ENCODE results near the gene OPALIN.

Gene OPALIN

DNA sequence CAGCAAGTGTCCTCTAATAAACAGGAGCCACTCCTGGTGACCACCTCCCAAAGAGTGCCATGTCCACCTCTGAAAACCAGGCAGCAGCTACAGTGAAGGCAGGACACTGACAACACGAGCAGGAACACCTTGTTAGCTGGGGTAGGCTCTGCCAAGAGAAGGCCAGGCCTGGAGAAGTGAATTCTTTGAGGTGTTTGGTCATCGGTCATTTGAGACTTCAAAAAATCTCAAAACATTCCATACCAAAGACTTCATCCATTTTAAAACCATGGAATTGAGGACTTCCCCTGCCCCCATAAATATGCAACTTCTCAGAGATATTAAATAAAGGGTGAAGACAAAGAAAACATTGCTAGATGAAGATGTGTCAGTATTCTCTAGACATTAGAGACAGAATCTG lies 28.4 kb upstream of the OPALIN start:
- Histone ChIP-seq H3K27me3 (ENCODE audit: insufficient read depth, low read length) (peaks cover 15% of the 10 kb centered on the region), H3K9me3 (ENCODE audit: low read length) (no peaks in the 10 kb centered on the region), H3K36me3 (ENCODE audit: insufficient read depth, low read length) (no peaks in the 10 kb centered on the region), H3K4me1 (ENCODE audit: insufficient read depth, low read length) (no peaks in the 10 kb centered on the region), H3K4me3 (ENCODE audit: low read length) (no peak overlapping the region), H2AFZ (ENCODE audit: low read depth, low read length) (no peak overlapping the region)

DNA sequence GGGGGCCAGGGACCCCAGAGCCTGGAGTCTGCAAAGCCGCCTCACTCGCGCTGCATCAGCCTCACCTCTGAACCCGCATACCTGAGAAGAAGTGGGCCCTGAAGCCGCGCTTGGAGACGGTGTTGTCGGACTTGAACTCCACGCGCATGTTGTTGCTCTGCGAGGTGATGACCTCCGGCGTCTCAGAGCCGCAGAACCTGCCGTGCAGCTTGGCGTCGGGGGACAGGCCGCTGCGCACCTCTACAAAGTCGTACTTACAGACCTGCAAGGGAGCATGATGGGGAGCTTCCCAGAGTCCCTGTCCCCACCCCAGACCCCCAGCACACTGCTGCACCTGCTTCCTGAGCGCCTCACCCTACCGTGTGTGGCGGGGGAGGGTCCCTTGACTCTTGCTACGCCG lies 25.7 kb upstream of the OPALIN start:
- Histone ChIP-seq H3K27me3 (ENCODE audit: insufficient read depth, low read length) (peaks cover 10% of the 10 kb centered on the region), H3K9me3 (ENCODE audit: low read length) (no peaks in the 10 kb centered on the region), H3K4me1 (ENCODE audit: insufficient read depth, low read length) (no peaks in the 10 kb centered on the region), H2AFZ (ENCODE audit: low read depth, low read length) (no peak overlapping the region), H3K4me3 (ENCODE audit: low read length) (no peak overlapping the region), H3K36me3 (ENCODE audit: insufficient read depth, low read length) (no peaks in the 10 kb centered on the region)

DNA sequence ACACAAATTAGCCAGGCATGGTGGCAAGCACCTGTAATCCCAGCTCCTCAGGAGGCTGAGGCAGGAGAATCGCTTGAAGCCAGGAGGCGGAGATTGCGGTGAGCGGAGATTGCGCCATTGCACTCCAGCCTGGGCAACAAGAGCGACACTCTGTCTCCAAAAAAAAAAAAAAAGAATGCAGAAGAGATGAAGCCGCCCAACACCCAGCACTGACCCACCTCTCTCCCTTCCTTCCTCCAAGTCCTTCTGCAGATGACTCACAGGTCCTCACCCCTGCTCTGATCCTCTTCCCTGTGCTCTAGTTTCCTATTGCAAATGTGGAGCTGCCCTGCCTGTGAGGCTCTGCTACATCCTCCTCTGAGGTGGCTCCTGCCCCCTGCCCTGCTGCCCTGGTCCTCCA lies 22.0 kb upstream of the OPALIN start:
- Histone ChIP-seq H3K27me3 (ENCODE audit: insufficient read depth, low read length) (no peaks in the 10 kb centered on the region), H2AFZ (ENCODE audit: low read depth, low read length) (no peak overlapping the region), H3K9me3 (ENCODE audit: low read length) (no peaks in the 10 kb centered on the region), H3K4me1 (ENCODE audit: insufficient read depth, low read length) (no peaks in the 10 kb centered on the region), H3K4me3 (ENCODE audit: low read length) (no peak overlapping the region), H3K36me3 (ENCODE audit: insufficient read depth, low read length) (no peaks in the 10 kb centered on the region)

DNA sequence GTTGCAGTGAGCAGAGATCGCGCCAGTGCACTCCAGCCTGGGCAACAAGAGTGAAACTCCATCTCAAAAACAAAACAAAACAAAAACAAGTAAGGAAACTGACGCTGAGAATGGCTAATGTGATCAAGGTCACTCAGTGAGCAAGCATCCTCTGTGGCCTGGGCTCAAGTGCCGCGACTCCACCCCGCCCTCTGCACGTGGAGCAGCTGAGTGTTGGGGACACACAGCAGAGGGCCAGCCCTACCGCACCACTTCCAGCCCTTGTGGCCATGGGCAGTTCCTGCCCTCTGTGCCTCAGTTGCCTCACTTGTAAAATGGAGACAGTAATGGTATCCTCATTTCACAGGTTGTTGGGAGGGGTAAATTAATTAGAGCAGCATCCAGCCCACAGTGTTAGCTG lies 21.0 kb upstream of the OPALIN start:
- no peaks in the 10 kb centered on the region for H3K9me3 ChIP-seq (ENCODE audit: low read length)
- no peak overlapping the region for H2AFZ ChIP-seq (ENCODE audit: low read depth, low read length)
- H3K27me3 ChIP-seq (ENCODE audit: insufficient read depth, low read length): no peaks in the 10 kb centered on the region
- peaks cover 3% of the 10 kb centered on the region for H3K4me1 ChIP-seq (ENCODE audit: insufficient read depth, low read length)
- no peak overlapping the region for H3K4me3 ChIP-seq (ENCODE audit: low read length)
- no peaks in the 10 kb centered on the region for H3K36me3 ChIP-seq (ENCODE audit: insufficient read depth, low read length)

DNA sequence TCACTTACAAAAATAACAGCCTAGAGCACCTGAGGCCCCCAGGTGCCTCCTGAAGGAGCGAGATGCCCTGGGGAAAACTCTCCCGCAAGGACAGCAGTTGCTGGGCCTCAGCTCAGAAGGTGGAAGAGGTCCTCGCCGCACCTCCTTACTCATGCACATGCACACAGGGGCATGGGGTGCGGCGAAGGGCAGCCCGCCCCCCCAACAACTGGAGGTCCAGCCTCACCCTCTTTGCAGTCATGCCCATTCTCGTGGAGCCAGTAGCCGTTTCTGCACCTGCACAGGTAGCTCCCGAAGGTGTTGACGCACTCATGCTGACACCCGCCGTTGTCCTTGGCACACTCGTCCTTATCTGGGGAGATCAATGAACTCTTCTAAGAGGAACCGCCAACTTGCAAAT lies 19.9 kb upstream of the OPALIN start:
- no peaks in the 10 kb centered on the region for H3K36me3 ChIP-seq (ENCODE audit: insufficient read depth, low read length)

DNA sequence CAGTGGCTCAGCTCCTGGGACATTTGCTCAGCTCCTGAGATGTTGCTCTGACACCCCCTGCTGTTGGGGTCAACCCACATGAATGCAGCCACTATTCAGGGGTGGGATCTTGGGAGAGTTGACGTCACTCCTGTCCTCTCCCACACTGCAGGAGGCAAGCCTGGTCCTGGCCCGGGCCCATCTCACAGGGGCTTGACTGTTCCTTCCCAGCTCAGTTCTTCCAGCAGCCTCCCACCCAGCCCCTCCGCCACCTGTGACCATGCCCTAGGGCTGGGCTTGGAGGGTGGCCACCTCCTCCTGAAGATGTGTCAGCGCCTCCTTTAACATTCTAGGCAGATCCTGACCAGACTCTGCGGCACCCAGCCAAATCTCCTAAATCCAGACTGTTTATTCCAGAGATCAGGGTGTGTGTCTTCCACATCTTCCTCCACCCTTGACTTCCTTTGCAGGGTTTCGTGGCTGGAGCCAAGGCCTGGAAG lies 19.1 kb upstream of the OPALIN start:
- Histone ChIP-seq H3K9me3 (ENCODE audit: low read length) (no peaks in the 10 kb centered on the region), H3K4me1 (ENCODE audit: insufficient read depth, low read length) (peaks cover 3% of the 10 kb centered on the region), H2AFZ (ENCODE audit: low read depth, low read length) (no peak overlapping the region), H3K4me3 (ENCODE audit: low read length) (no peak overlapping the region), H3K27me3 (ENCODE audit: insufficient read depth, low read length) (peaks cover 6% of the 10 kb centered on the region), H3K36me3 (ENCODE audit: insufficient read depth, low read length) (no peaks in the 10 kb centered on the region)

More for the DNA sequence above, 19.9 kb upstream of the OPALIN start:
- Histone ChIP-seq H2AFZ (ENCODE audit: low read depth, low read length) (no peak overlapping the region), H3K27me3 (ENCODE audit: insufficient read depth, low read length) (peaks cover 6% of the 10 kb centered on the region), H3K9me3 (ENCODE audit: low read length) (no peaks in the 10 kb centered on the region), H3K4me3 (ENCODE audit: low read length) (no peak overlapping the region), H3K4me1 (ENCODE audit: insufficient read depth, low read length) (peaks cover 3% of the 10 kb centered on the region)

DNA sequence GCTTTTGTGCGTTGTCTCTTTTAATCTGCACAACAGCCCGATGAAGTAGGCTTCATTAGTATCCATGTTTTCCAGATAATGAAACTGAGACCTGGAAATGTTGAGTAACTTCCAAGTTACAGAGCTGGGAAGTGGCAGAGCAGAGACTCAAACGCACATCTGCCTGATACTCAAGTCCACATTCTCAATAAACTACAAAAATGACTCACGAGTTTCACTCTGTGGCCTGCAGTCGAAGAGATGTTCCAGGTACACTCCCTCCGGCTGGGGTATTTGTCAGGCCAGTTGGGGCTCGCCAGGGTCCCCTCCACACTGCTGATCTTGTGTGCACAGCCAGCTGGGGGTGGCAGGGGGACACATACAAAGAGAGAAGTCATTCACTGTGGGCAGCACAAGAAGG lies 17.7 kb upstream of the OPALIN start:
- Histone ChIP-seq H3K4me3 (ENCODE audit: low read length) (no peak overlapping the region), H3K27me3 (ENCODE audit: insufficient read depth, low read length) (peaks cover 6% of the 10 kb centered on the region), H3K9me3 (ENCODE audit: low read length) (no peaks in the 10 kb centered on the region), H3K36me3 (ENCODE audit: insufficient read depth, low read length) (no peaks in the 10 kb centered on the region), H2AFZ (ENCODE audit: low read depth, low read length) (no peak overlapping the region), H3K4me1 (ENCODE audit: insufficient read depth, low read length) (peaks cover 3% of the 10 kb centered on the region)

DNA sequence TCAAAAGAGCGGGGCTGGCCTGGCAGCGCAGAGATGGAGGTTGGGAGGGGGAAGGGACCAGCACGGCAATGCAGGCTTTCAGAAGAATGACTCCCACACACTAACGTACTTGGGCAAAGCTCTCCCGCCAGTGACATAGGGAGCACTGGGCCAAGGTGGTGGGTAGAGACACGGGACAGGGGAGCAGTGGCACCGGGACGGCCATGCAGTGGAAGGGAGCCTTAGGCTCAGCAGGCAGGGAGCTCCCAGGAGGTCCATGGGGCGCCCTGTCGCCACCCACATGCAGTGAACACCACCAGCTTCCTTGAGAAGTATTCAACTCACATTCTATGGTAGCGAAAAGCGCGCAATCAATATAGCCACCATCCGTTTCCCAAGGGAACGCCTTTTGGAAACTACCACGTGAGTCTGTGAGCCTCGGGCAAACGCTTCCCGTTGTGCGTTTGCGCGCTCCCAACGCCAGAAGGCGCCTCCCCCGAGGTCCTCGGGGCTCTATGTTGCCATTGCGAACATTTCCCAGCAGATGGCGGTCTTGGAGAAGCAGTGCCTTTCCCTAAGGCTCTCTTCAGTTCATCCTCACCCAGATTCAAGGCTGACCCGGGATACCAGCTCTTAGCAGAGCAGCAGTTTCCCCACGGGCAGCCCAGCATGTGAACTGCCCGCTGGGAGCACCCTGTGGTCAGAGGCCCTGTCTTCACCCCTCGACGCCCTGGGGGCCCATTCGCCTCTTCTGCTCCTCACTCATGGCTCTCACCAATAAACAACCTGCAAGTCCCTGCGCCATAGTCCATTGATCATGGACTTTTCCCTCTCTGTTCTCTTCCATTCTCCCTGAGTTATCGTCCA lies 16.4 kb upstream of the OPALIN start:
- Histone ChIP-seq H3K36me3 (ENCODE audit: insufficient read depth, low read length) (no peaks in the 10 kb centered on the region), H3K9me3 (ENCODE audit: low read length) (no peaks in the 10 kb centered on the region), H3K4me1 (ENCODE audit: insufficient read depth, low read length) (peaks cover 3% of the 10 kb centered on the region), H2AFZ (ENCODE audit: low read depth, low read length) (peak overlapping the region; percentile 11), H3K4me3 (ENCODE audit: low read length) (peak overlapping the region; percentile 41), H3K27me3 (ENCODE audit: insufficient read depth, low read length) (peaks cover 6% of the 10 kb centered on the region)

DNA sequence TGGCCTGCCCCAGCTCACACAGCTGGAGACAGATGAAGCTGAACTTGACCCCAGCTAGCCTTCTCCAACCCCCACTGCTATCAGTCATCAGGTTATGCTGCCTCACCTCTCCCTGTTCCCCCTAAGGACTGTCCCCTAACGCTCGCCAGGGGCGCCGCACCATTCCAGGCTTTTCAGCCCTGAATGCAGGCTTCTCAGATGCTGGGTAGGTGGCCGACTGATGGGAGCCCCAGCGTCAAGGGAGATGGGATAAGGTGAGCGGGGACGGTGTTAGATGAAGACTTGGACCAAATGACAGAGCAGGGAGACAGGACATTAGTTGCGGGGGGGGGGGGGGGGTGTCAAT lies 15.8 kb upstream of the OPALIN start:
- H3K4me1 ChIP-seq (ENCODE audit: insufficient read depth, low read length): peaks cover 3% of the 10 kb centered on the region
- no peaks in the 10 kb centered on the region for H3K9me3 ChIP-seq (ENCODE audit: low read length)
- peak overlapping the region; percentile 11 for H2AFZ ChIP-seq (ENCODE audit: low read depth, low read length)
- peak overlapping the region; percentile 41 for H3K4me3 ChIP-seq (ENCODE audit: low read length)
- H3K36me3 ChIP-seq (ENCODE audit: insufficient read depth, low read length): no peaks in the 10 kb centered on the region
- peaks cover 6% of the 10 kb centered on the region for H3K27me3 ChIP-seq (ENCODE audit: insufficient read depth, low read length)

DNA sequence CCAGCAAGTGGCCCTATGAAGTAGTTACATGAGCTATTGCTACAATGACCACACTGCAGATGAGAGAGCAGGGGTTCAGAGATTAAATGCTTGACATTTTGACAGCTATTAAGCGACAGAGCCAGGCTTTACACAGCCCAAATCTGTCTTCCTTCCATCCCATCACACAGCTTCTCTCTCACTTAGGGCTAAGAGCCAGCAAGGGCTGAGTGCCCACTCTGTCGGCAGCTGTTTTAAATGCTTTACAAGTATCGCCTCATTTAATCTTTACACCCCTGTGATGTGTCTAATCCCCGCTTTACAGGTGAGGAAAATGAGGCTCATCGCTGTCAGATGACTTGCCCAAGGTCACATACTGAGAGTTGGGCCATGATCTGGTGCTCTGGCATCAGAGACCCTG lies 15.2 kb upstream of the OPALIN start:
- Histone ChIP-seq H3K9me3 (ENCODE audit: low read length) (no peaks in the 10 kb centered on the region), H3K36me3 (ENCODE audit: insufficient read depth, low read length) (no peaks in the 10 kb centered on the region), H3K4me1 (ENCODE audit: insufficient read depth, low read length) (peaks cover 3% of the 10 kb centered on the region), H2AFZ (ENCODE audit: low read depth, low read length) (no peak overlapping the region), H3K27me3 (ENCODE audit: insufficient read depth, low read length) (peaks cover 6% of the 10 kb centered on the region), H3K4me3 (ENCODE audit: low read length) (no peak overlapping the region)

DNA sequence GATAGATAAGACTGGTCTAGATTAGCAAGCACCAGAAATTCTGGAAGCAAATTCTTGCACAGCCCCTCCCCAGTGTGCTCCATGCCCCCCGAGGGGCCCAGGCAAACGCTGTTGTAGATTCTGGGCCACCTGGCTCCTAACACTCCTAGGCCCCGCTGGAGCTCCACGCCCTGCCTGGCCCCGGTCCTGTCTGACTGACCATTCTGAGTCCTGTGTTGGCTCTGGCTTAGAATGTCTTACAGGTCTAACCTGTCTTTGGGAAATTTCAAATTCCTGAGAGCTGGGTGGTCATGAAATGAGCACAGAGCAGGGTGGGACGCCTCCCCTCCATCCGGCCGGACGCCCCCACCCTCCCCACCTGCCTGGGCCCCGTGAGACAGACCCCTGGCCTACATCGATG lies 12.6 kb upstream of the OPALIN start:
- Histone ChIP-seq H3K4me3 (ENCODE audit: low read length) (no peak overlapping the region), H2AFZ (ENCODE audit: low read depth, low read length) (no peak overlapping the region), H3K36me3 (ENCODE audit: insufficient read depth, low read length) (no peaks in the 10 kb centered on the region), H3K4me1 (ENCODE audit: insufficient read depth, low read length) (peaks cover 3% of the 10 kb centered on the region), H3K9me3 (ENCODE audit: low read length) (no peaks in the 10 kb centered on the region), H3K27me3 (ENCODE audit: insufficient read depth, low read length) (peaks cover 8% of the 10 kb centered on the region)

DNA sequence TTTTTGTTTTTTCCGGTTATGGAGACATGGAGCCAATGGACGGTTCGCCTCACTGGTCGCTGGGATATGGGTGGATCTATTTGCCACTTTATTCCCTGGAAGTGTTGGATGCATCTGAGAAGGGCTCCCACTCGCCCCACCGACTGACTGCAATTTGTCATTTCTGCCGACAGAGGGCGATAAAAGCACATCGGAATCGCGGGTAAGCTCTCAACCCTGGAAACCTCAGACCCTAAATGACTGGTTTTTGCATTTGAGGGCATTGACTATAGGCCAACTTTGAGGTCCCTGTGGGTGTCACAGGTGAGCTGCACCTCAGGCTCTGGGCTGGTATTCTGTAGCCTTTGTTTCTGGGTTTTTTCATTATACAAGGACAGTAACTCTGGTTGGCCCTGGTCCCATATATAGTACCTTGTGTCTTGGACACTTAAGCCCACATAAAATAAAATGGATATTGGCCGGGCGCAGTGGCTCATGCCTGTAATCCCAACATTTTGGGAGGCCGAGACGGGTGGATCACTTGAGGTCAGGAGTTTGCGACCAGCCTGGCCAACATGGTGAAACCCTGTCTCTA lies 11.9 kb upstream of the OPALIN start:
- Histone ChIP-seq H3K4me3 (ENCODE audit: low read length) (no peak overlapping the region), H2AFZ (ENCODE audit: low read depth, low read length) (no peak overlapping the region), H3K36me3 (ENCODE audit: insufficient read depth, low read length) (no peaks in the 10 kb centered on the region), H3K27me3 (ENCODE audit: insufficient read depth, low read length) (peaks cover 8% of the 10 kb centered on the region), H3K9me3 (ENCODE audit: low read length) (no peaks in the 10 kb centered on the region), H3K4me1 (ENCODE audit: insufficient read depth, low read length) (peaks cover 3% of the 10 kb centered on the region)

DNA sequence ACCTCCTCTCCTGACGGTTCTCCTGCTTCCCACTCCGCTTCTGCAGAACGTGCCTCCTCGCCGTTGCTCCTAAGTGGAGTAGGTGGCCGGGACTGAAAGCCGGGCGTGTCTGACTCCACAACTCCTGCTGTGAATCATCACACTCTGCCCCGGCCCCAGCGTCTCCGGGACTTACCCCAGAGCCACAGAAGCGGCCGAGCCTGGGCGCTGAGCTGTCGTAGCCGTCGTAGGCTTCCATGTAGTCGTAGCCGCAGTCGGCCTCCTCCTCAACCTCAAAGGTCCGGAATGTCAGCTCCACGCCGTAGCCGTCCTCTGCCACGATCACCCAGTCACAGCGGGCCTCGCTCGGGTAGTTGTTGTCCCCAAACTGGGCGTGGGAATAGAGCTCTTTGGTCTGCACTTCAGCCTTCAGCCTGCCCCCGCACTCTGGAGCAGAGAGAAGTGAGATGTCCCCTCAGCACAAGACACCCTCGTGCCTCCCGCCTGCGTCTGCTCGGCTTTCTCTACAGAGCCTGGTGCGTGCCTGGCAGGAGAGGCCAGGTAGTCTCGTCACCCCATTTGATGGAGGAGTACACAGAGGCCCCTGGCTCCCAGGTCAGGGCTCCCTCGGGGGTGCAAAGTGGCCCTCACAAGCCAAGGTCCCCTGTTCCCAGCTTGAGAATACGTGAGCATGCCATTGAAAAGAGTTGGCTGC lies 11.2 kb upstream of the OPALIN start:
- no peaks in the 10 kb centered on the region for H3K36me3 ChIP-seq (ENCODE audit: insufficient read depth, low read length)
- peaks cover 2% of the 10 kb centered on the region for H3K4me1 ChIP-seq (ENCODE audit: insufficient read depth, low read length)
- H3K27me3 ChIP-seq (ENCODE audit: insufficient read depth, low read length): peaks cover 8% of the 10 kb centered on the region
- no peak overlapping the region for H2AFZ ChIP-seq (ENCODE audit: low read depth, low read length)
- H3K4me3 ChIP-seq (ENCODE audit: low read length): no peak overlapping the region
- H3K9me3 ChIP-seq (ENCODE audit: low read length): no peaks in the 10 kb centered on the region
